GM12878 (cell line): ENCODE measurements around the gene POLR3E.

Experiments used
- CEBPB ChIP-seq, 2 experiments: fragments of 150-350 bp in 1 of 2; IDR thresholded peaks; 2 replicates each; pipeline ENCODE4 v1.6.1; 2012 to 2014; ENCODE audit warnings: low read depth in 2 of 2, low read length in 2 of 2, borderline replicate concordance in 1 of 2, inconsistent platforms in 1 of 2
- CHD2 ChIP-seq: IDR thresholded peaks from 2 replicates; pipeline ENCODE4 v1.6.1; 2011; ENCODE audit warnings: low read depth, low read length, improper control_type of control experiment, borderline replicate concordance
- CTCF ChIP-seq, 3 experiments: IDR thresholded peaks in 2 of 3; conservative IDR thresholded peaks in 1 of 3; 2 replicates each; pipeline ENCODE4 v1.5.1; 2011; ENCODE audit warnings: low read depth in 3 of 3, low read length in 3 of 3, mild to moderate bottlenecking in 3 of 3, control low read depth in 2 of 3, moderate library complexity in 2 of 3, inconsistent platforms in 1 of 3, mixed read lengths in 1 of 3; ENCODE audit not compliant: control insufficient read depth in 2 of 3, insufficient read depth in 1 of 3; ENCODE audit errors: extremely low read depth in 1 of 3
- ESRRA ChIP-seq: IDR thresholded peaks from 2 replicates; pipeline ENCODE4 v1.6.1; 2012; ENCODE audit warnings: mild to moderate bottlenecking, low read length, improper control_type of control experiment
- HCFC1 ChIP-seq: fragments of 150-350 bp; IDR thresholded peaks from 2 replicates; pipeline ENCODE4 v1.6.1; 2014; ENCODE audit warnings: low read length
- IRF3 ChIP-seq: fragments of 450-650 bp; IDR thresholded peaks from 2 replicates; pipeline ENCODE4 v1.6.1; 2014; ENCODE audit warnings: mild to moderate bottlenecking
- MAX ChIP-seq: IDR thresholded peaks from 2 replicates; pipeline ENCODE4 v1.6.1; 2012; ENCODE audit warnings: low read depth, low read length, improper control_type of control experiment
- MTA2 ChIP-seq: fragments of 450-650 bp; IDR thresholded peaks from 2 replicates; pipeline ENCODE4 v1.6.1; 2016; ENCODE audit warnings: low read depth, mild to moderate bottlenecking, moderate library complexity
- MXI1 ChIP-seq: fragments of 150-350 bp; IDR thresholded peaks from 2 replicates; pipeline ENCODE4 v1.6.1; 2011; ENCODE audit warnings: low read depth, mild to moderate bottlenecking, inconsistent platforms, low read length, improper control_type of control experiment
- NKRF ChIP-seq: fragments of 450-650 bp; conservative IDR thresholded peaks from 2 replicates; pipeline ENCODE4 v1.6.1; 2017; ENCODE audit warnings: mild to moderate bottlenecking, moderate library complexity
- SP1 ChIP-seq: IDR thresholded peaks from one replicate; pipeline ENCODE4 v1.6.1; 2011; ENCODE audit warnings: low read depth, low read length
- ZBTB33 ChIP-seq: fragments of 450-650 bp; IDR thresholded peaks from 2 replicates; pipeline ENCODE4 v1.6.1; 2017; ENCODE audit warnings: mild to moderate bottlenecking

- TF ChIP-seq CTCF (IDR thresholded peaks at IDR 0.05 in 2 of 3, conservative IDR thresholded peaks at IDR 0.05 in 1 of 3; ENCODE audit: control insufficient read depth in 2 of 3, extremely low read depth in 1 of 3, insufficient read depth in 1 of 3, low read depth in 3 of 3, low read length in 3 of 3), result no peak
- TF ChIP-seq HCFC1, result no peak
- TF ChIP-seq CEBPB (IDR thresholded peaks at IDR 0.05; ENCODE audit: borderline replicate concordance in 1 of 2, low read depth in 2 of 2, low read length in 2 of 2), result no peak
- TF ChIP-seq ZBTB33, result no peak
- no peak for TF ChIP-seq SP1
- TF ChIP-seq ESRRA, result no peak
- TF ChIP-seq NKRF, result no peak
- TF ChIP-seq MAX, result no peak
- TF ChIP-seq MXI1, result no peak
- TF ChIP-seq IRF3, result no peak
- TF ChIP-seq CHD2, result no peak
- TF ChIP-seq MTA2, result no peak
Measured at GRCh38 chr16:22364241-22364640, 67.0 kb downstream of the POLR3E start.
